Activated CD4-positive, alpha-beta T cell treated with anti-CD3 and anti-CD28 coated beads, Interleukin-2, Interleukin-6, amounts not matched to agents 100 ng/mL and 50 ng/mL, durations not matched to agents 16 hours and 8 hours (primary cell): ENCODE data around the gene GSC2.
A peak's percentile ranks its signal among the peaks of the same experiment; 100 is the strongest.

Experiments used
- DNase-seq: peaks from one replicate; pipeline ENCODE4 v3.0.0-alpha.2; 2020

GSC2 gene

GRCh38 chr22:19114984-19115552 is 35.0 kb downstream of the GSC2 start:
- DNase-seq = no peak

DNA sequence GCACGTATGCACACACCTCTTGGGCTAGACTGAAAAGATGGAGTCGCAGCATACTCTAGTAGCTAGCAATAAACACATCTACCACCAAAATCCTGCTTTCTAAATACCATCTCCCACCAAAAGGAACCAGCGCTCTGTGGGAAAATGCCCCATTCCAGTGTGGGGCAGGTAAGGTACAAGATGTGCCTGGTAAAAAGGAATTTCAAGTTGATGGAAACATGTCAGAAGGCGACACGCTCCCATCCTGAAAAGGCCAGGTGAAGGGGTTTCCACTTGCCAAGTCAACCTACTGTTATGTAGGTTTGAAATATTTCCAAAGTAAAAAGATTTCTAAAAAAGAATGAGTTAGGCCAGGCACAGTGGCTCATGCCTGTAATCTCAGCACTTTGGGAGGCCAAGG is 36.7 kb downstream of the GSC2 start:
- DNase-seq = no peak

DNA sequence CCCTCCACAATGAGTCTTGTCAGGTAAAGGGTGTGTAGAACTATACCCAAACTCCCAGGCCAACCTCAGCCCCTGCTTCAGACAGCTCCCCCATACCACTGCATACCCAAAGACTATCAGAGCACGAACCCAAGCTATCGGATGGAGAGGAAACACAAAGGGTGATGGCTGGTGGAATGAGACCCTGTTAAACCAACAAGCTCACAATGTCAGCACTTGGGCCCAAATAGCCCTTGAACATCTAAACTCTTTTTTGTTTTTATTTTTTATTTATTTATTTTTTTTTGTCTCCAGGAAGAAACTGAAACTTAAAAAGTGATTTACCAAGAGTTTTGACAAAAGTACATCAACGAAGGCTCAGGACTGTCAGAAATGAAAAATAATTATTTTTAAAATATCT is 38.5 kb downstream of the GSC2 start:
- no peak for DNase-seq

GRCh38 chr22:19111140-19111539 is 39.0 kb downstream of the GSC2 start:
- no peak for DNase-seq

DNA sequence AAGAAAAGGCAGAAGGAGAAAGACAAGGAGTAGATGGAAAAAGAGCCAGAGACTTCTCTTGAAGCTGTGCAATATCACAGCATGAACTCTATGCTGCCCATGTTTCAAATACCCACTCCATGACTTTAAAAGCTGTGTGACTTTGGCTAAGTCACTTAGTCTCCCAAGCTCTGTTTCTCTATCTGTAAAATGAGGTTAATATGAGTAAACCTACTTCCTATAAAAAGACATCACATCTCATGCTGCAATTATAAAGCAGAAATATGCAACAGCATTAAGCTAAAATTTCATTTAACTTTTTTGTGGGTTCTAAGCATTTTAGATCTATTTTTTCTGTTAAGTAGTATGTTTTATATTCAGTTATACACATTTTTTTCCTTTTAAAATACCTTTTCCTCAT is 39.4 kb downstream of the GSC2 start:
- DNase-seq = no peak

DNA sequence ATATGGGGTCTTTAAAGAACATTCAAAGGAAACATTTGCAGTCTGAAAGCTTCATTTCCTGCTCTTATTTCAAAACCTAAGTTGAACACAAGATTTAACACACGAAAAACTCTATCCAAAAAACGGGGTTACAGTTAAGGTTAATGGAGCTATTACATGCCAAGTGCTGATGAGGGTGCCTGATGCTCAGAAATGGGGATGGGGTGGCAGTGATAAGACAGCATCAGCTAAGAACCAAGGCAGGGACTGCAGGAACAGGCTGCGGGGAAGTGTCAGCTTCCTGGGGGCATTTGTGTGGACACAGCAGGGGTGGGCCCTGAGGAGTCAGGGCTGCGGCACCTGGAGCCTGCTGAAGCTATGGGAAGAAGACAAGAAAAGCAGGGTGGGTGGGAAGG is 40.0 kb downstream of the GSC2 start:
- DNase-seq = no peak

DNA sequence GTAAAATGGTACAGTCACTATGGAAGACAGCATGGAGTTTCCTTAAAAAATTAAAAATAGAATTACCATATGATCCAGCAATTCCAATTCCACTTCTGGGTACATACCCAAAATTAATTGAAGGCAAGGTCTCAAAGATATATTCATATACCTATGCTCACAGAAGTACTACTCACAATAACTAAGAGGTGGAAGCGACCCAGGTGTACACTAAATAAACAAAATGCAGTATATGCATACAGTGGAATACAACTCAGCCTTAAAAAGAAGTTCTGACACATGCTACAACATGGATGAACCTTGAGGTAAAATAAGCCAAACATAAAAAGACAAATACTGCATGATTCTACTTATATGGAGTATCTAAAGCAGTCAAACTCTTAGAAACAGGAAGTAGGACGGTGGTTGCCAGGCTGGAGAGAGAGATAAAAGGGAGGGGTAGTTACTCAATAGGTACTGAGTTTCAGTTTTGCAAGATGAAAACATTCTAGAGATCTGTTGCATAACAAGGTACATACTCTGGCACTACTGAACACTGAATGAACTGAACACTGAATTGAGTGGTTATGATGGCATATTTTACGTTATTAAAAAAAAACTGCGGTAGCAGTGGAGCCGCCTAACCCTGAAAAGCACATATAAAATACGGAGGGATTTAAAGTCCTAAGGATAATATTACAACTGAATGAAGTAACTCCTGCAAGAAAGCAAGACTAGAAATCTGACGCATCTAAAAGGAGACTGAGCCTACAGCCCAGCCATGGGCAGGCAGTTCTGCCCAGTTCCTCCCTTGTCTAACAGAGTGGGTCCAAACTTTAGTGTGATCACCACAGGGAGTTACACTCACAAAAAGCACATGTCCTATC is 40.7 kb downstream of the GSC2 start:
- peak; percentile 78 for DNase-seq

DNA sequence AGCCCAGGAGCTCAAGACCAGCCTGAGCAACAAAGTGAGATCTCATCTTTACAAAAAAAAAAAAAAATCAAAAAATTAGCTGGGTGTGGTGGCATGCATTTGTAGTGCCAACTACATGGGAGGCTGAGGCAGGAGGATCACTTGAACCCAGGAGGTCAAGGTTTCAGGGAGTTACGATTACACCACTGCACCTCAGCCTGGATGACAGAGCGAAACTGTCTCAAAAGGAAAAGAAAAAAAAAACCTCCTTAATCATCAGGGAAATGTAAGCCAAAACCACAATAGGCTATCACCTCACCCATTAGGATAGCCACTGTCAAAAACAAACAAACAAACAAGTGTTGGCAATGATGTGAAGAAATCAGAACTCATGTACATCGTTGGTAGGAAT is 41.3 kb downstream of the GSC2 start:
- no peak for DNase-seq

DNA sequence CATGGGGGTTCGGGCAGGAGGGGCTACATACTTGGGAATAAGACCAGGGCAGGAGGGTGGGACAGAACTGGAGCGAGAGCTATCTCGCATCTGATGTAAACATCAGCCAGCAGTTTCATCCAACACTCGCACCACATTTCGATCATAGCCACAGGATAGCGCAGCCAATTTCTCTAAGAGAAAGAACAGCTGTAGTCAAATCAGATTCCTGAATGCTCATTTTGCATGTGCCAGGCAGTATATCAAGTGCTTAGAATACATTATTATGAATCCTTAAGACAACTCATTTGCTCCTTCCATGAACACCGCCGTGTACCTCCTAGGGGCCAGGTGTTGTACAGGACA is 42.4 kb downstream of the GSC2 start:
- no peak for DNase-seq

- DNase-seq = no peak
These were observed 43.0 kb downstream of the GSC2 start for GRCh38 chr22:19106886-19107729.

- DNase-seq = peak; percentile 42
These were observed 44.0 kb downstream of the GSC2 start for GRCh38 chr22:19105867-19106802.

DNA sequence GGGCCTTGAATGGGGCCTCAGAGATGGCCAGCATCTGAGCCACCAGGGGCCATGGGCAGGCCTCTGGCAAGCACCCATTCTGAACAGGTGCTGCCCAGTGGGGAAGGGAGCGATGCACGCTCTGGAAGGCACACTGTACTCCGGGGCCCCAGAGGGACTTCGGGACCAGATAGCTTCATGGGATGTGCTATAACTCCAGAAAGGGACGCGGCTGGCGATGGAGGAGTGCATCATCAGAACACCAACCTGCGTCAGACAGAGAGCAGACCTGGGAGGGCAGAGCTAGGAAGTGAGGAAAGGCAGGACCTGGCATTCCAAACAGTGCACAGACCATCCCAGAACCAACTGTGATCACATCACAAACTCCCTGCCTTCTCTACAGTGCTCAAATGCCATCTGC is 44.6 kb downstream of the GSC2 start:
- no peak for DNase-seq

GRCh38 chr22:19103880-19104821 is 45.9 kb downstream of the GSC2 start:
- DNase-seq = no peak

GRCh38 chr22:19098157-19098556 is 51.9 kb downstream of the GSC2 start:
- no peak for DNase-seq

GRCh38 chr22:19097518-19097917 is 52.6 kb downstream of the GSC2 start:
- DNase-seq = no peak
